DND-41 (cell line): ENCODE results near the gene MAGI1.

Experiments
- ATAC-seq: fragments of 200-7000 bp; cut with Tn5 transposase; 3 replicates; pipeline ENCODE4 v1.9.1; 2021; ENCODE audit warnings: low read depth; ENCODE audit not compliant: insufficient read depth
- DNase-seq: peaks from one replicate; pipeline ENCODE4 v3.0.0-alpha.2; 2020
- H2AFZ ChIP-seq: 2 replicates; pipeline ENCODE4 v1.6.0; 2012; ENCODE audit warnings: low read depth, low read length
- H3K27ac ChIP-seq: 2 replicates; pipeline ENCODE4 v1.5.1; 2012; ENCODE audit warnings: low read length, inconsistent platforms
- H3K27me3 ChIP-seq: fragments of 200-600 bp; sonication (generic); 2 replicates; pipeline ENCODE4 v1.6.0; 2012; ENCODE audit warnings: low read length, mild to moderate bottlenecking, inconsistent platforms; ENCODE audit not compliant: insufficient read depth, poor library complexity
- H3K36me3 ChIP-seq: 2 replicates; pipeline ENCODE4 v1.5.1; 2012; ENCODE audit warnings: low read length, inconsistent platforms; ENCODE audit not compliant: insufficient read depth
- H3K4me1 ChIP-seq: 2 replicates; pipeline ENCODE4 v1.5.1; 2012; ENCODE audit warnings: mild to moderate bottlenecking, low read length; ENCODE audit not compliant: insufficient read depth
- H3K4me2 ChIP-seq: 2 replicates; pipeline ENCODE4 v1.6.0; 2012; ENCODE audit warnings: mild to moderate bottlenecking, moderate library complexity, low read length, inconsistent platforms; ENCODE audit not compliant: insufficient read depth
- H3K4me3 ChIP-seq, 2 experiments: fragments of 200-600 bp in 1 of 2; shearing (Covaris generic) in 1 of 2; 2 replicates each; pipeline ENCODE4 v1.5.1; 2012 to 2016; ENCODE audit warnings: inconsistent platforms in 2 of 2, low read length in 2 of 2, mild to moderate bottlenecking in 2 of 2, low read depth in 1 of 2, moderate library complexity in 1 of 2
- H3K79me2 ChIP-seq: 2 replicates; pipeline ENCODE4 v1.6.0; 2012; ENCODE audit warnings: low read length, inconsistent platforms; ENCODE audit not compliant: insufficient read depth
- H3K9ac ChIP-seq: 2 replicates; pipeline ENCODE4 v1.6.0; 2012; ENCODE audit warnings: low read depth, mild to moderate bottlenecking, inconsistent platforms, low read length, moderate library complexity
- H3K9me3 ChIP-seq: 2 replicates; pipeline ENCODE4 v1.5.1; 2012; ENCODE audit warnings: low read length, moderate library complexity, mild to moderate bottlenecking, inconsistent platforms; ENCODE audit not compliant: insufficient read depth, severe bottlenecking
- H4K20me1 ChIP-seq: 2 replicates; pipeline ENCODE4 v1.6.0; 2012; ENCODE audit warnings: low read length; ENCODE audit not compliant: insufficient read depth
- EZH2 ChIP-seq: IDR thresholded peaks from 3 replicates; pipeline ENCODE4 v1.6.1; 2012; ENCODE audit warnings: borderline replicate concordance, low read depth, mild to moderate bottlenecking, moderate library complexity, low read length, inconsistent platforms; ENCODE audit not compliant: severe bottlenecking
- TF ChIP-seq, protein P1 (sequence below): IDR thresholded peaks from 2 replicates; pipeline ENCODE4 v1.5.1; 2012; ENCODE audit warnings: borderline replicate concordance, low read length, moderate library complexity, mild to moderate bottlenecking; ENCODE audit not compliant: poor library complexity, severe bottlenecking; ENCODE audit errors: extremely low read depth

Gene MAGI1

GRCh38 chr3:65817553-65818126 lies 221.1 kb downstream of the MAGI1 start:
- Histone ChIP-seq H3K9ac (no peak overlapping the region), H3K4me1 (no peaks in the 10 kb centered on the region), H4K20me1 (no peaks in the 10 kb centered on the region), H3K27me3 (no peaks in the 10 kb centered on the region), H3K79me2 (no peaks in the 10 kb centered on the region), H2AFZ (no peak overlapping the region), H3K27ac (no peak overlapping the region), H3K4me2 (no peak overlapping the region), H3K4me3 (no peak overlapping the region), H3K36me3 (no peaks in the 10 kb centered on the region), H3K9me3 (no peaks in the 10 kb centered on the region)
- DNase-seq (no peak), ATAC-seq (no peak)
- no peak for TF ChIP-seq EZH2
- TF ChIP-seq, protein P1, sequence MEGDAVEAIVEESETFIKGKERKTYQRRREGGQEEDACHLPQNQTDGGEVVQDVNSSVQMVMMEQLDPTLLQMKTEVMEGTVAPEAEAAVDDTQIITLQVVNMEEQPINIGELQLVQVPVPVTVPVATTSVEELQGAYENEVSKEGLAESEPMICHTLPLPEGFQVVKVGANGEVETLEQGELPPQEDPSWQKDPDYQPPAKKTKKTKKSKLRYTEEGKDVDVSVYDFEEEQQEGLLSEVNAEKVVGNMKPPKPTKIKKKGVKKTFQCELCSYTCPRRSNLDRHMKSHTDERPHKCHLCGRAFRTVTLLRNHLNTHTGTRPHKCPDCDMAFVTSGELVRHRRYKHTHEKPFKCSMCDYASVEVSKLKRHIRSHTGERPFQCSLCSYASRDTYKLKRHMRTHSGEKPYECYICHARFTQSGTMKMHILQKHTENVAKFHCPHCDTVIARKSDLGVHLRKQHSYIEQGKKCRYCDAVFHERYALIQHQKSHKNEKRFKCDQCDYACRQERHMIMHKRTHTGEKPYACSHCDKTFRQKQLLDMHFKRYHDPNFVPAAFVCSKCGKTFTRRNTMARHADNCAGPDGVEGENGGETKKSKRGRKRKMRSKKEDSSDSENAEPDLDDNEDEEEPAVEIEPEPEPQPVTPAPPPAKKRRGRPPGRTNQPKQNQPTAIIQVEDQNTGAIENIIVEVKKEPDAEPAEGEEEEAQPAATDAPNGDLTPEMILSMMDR: no peak

DNA sequence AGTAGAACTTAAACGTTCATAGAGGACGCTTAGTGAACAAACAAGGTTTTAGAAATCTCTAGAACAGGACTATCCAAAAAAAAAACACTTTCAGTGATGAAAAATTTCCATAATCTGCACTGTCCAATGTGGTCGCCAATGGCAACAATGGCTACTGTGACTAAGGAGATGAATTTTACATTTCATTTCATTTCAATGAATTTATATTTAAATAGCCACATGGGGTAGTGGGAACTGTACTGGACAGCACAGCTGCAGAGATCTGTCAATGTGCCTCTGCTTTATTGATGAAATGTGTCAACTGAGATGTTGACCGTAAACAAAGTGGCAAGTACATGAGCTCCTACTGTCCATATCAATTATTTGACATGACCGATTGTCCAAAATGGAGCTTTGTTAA lies 222.5 kb downstream of the MAGI1 start:
- DNase-seq (no peak), ATAC-seq (no peak)
- no peaks in the 10 kb centered on the region for H3K27me3 ChIP-seq
- no peaks in the 10 kb centered on the region for H3K9me3 ChIP-seq
- H3K4me1 ChIP-seq: no peaks in the 10 kb centered on the region
- no peak overlapping the region for H3K9ac ChIP-seq
- TF ChIP-seq, protein P1: no peak
- TF ChIP-seq EZH2: no peak
- no peak overlapping the region for H3K4me3 ChIP-seq
- no peaks in the 10 kb centered on the region for H3K79me2 ChIP-seq
- no peak overlapping the region for H2AFZ ChIP-seq
- H3K27ac ChIP-seq: no peak overlapping the region
- H3K4me2 ChIP-seq: no peak overlapping the region
- no peaks in the 10 kb centered on the region for H4K20me1 ChIP-seq
- no peaks in the 10 kb centered on the region for H3K36me3 ChIP-seq

DNA sequence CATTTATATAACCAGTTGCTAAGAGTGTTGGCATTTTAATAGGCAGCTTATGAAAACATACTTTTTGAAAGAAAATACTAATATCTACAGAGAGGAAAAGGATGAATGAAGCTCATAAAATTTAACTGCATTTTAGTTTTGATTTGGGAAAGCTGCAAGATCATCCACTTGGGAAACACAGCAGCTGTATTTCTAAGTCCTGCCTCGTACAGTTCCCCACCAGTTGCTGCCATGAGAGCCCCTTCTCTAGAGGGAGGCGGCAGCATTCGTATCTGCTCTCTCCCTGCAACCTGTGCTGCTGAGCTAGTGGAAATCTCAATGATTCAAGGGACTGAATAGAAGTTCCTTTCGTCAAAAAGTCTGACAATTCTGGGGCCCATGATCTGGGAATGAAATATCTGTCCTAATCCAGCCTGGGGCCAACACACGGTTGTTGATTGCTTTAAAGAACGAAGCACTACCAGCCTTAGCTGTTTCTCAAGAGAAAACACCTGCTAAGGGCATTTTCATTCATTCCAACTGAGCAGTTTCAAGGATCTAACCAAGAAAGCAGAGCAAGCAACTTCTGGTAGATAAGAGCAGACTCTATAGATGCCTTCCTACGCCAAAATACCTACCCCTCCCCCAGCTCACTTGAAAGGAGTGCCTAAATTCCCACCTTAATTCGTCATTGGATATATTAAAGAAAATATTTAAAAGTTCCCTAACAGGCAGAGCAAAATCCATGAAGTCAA lies 223.7 kb downstream of the MAGI1 start:
- Histone ChIP-seq H3K79me2 (no peaks in the 10 kb centered on the region), H3K4me2 (no peak overlapping the region)
- no peak for ATAC-seq

More for the DNA sequence above, 223.7 kb downstream of the MAGI1 start:
- no peaks in the 10 kb centered on the region for H3K27me3 ChIP-seq
- no peaks in the 10 kb centered on the region for H4K20me1 ChIP-seq
- H3K27ac ChIP-seq: no peak overlapping the region
- no peaks in the 10 kb centered on the region for H3K9me3 ChIP-seq
- no peaks in the 10 kb centered on the region for H3K4me1 ChIP-seq
- H2AFZ ChIP-seq: no peak overlapping the region
- no peak overlapping the region for H3K9ac ChIP-seq
- DNase-seq: no peak
- H3K4me3 ChIP-seq: no peak overlapping the region
- no peaks in the 10 kb centered on the region for H3K36me3 ChIP-seq
- TF ChIP-seq, protein P1: no peak
- TF ChIP-seq EZH2: no peak
